Cardiac muscle cell (in vitro differentiated cells and primary cell): Measurements from ENCODE around the gene RPL37. TPM values are rescaled to one million over a fixed set of nuclear protein-coding genes. Genes with fewer than 3 reads are reported as not detected.

Experiments used
- DNase-seq, 2 donors: peaks; one replicate each; pipeline versions ENCODE4 v3.0.0 to v3.0.0-alpha.2; 2010 to 2017; ENCODE audit warnings: low read depth in 1 of 2, low spot score in 1 of 2
- H3K27ac ChIP-seq: fragments of 200-600 bp; sonication (generic); 2 replicates; pipeline ENCODE4 v1.5.1; 2016
- H3K27me3 ChIP-seq: fragments of 200-600 bp; sonication (generic); 2 replicates; pipeline ENCODE4 v1.6.0; 2016; ENCODE audit warnings: control low read depth
- H3K36me3 ChIP-seq: fragments of 200-600 bp; sonication (generic); 2 replicates; pipeline ENCODE4 v1.5.1; 2016; ENCODE audit warnings: control low read depth
- H3K4me1 ChIP-seq: fragments of 200-600 bp; sonication (generic); 2 replicates; pipeline ENCODE4 v1.8.1; 2017; ENCODE audit warnings: low read depth, mild to moderate bottlenecking, mixed run types
- H3K4me3 ChIP-seq: fragments of 200-600 bp; sonication (generic); 2 replicates; pipeline ENCODE4 v1.5.1; 2016; ENCODE audit warnings: mild to moderate bottlenecking
- H3K9me3 ChIP-seq: fragments of 200-600 bp; sonication (generic); 2 replicates; pipeline ENCODE4 v1.5.1; 2017; ENCODE audit warnings: low read depth, mild to moderate bottlenecking, control low read depth
- CTCF ChIP-seq: IDR thresholded peaks from 2 replicates; pipeline ENCODE4 v1.5.1; 2012; ENCODE audit warnings: low read depth, mild to moderate bottlenecking, low read length
- polyA plus RNA-seq: library from polyadenylated mRNA; unstranded; fragments of >200 nt; fragmentation: Nextera tagmentation; extraction: Ambion mirVana; gene quantifications from 2 replicates; pipeline ENCODE4 v1.2.1, GENCODE V29; 2016
- total RNA-seq: library from RNA; depleted of rRNA; stranded (reverse); fragments of >200 nt; gene quantifications from 2 replicates; pipeline ENCODE4 v1.2.3, GENCODE V29; 2016

RPL37 gene
- total and polyA plus RNA-seq, 2 experiments from 2014 or later, result 115 to 473 TPM

- Histone ChIP-seq H3K27ac (no peak within 1 kb of the TSS), H3K36me3 (no peaks in the 10 kb centered on the region), H3K4me1 (no peaks in the 10 kb centered on the region), H3K9me3 (no peaks in the 10 kb centered on the region), H3K4me3 (no peak within 1 kb of the TSS), H3K27me3 (no peaks in the 10 kb centered on the region)
- no peak for TF ChIP-seq CTCF
- peak in 1 of 2 donors; percentile 62 for DNase-seq
Measured at GRCh38 chr5:40841068-40841805, 6.2 kb upstream of the RPL37 start, which contains the start of gene CARD6. Gene CARD6, plus strand, starts transcription at chr5:40841367. Its CDS starts 16 bp downstream, at chr5:40841383.

GRCh38 chr5:40838086-40838485 lies 3.1 kb upstream of the RPL37 start:
- no peak for DNase-seq
- Histone ChIP-seq H3K9me3 (no peaks in the 10 kb centered on the region), H3K27me3 (no peaks in the 10 kb centered on the region), H3K4me1 (peaks cover 9% of the 10 kb centered on the region), H3K27ac (no peak overlapping the region), H3K4me3 (no peak overlapping the region), H3K36me3 (peaks cover 8% of the 10 kb centered on the region)
- TF ChIP-seq CTCF, result no peak

GRCh38 chr5:40834391-40834848 lies 602 bp downstream of the RPL37 start:
- DNase-seq, result peak; percentile 45 to 52
- peaks cover 45% of the 10 kb centered on the region for H3K36me3 ChIP-seq
- no peaks in the 10 kb centered on the region for H3K9me3 ChIP-seq
- H3K27ac ChIP-seq, result peak overlapping the region; percentile 88
- peak overlapping the region; percentile 78 for H3K4me3 ChIP-seq
- TF ChIP-seq CTCF, result no peak
- H3K27me3 ChIP-seq, result no peaks in the 10 kb centered on the region
- peaks cover 13% of the 10 kb centered on the region for H3K4me1 ChIP-seq

GRCh38 chr5:40833712-40834229 lies 1.3 kb downstream of the RPL37 start:
- Histone ChIP-seq H3K27me3 (no peaks in the 10 kb centered on the region), H3K36me3 (peaks cover 51% of the 10 kb centered on the region), H3K4me3 (peak overlapping the region; percentile 78), H3K9me3 (no peaks in the 10 kb centered on the region), H3K27ac (peak overlapping the region; percentile 88), H3K4me1 (peaks cover 13% of the 10 kb centered on the region)
- no peak for TF ChIP-seq CTCF
- no peak for DNase-seq

GRCh38 chr5:40832345-40832744 lies 2.7 kb downstream of the RPL37 start:
- Histone ChIP-seq H3K36me3 (peaks cover 66% of the 10 kb centered on the region), H3K27me3 (no peaks in the 10 kb centered on the region), H3K4me3 (no peak overlapping the region), H3K9me3 (no peaks in the 10 kb centered on the region), H3K4me1 (peaks cover 13% of the 10 kb centered on the region), H3K27ac (peak overlapping the region; percentile 4)
- DNase-seq, result no peak
- TF ChIP-seq CTCF, result no peak
